ENCODE data around the gene UBE2O.

Gene UBE2O

DNA sequence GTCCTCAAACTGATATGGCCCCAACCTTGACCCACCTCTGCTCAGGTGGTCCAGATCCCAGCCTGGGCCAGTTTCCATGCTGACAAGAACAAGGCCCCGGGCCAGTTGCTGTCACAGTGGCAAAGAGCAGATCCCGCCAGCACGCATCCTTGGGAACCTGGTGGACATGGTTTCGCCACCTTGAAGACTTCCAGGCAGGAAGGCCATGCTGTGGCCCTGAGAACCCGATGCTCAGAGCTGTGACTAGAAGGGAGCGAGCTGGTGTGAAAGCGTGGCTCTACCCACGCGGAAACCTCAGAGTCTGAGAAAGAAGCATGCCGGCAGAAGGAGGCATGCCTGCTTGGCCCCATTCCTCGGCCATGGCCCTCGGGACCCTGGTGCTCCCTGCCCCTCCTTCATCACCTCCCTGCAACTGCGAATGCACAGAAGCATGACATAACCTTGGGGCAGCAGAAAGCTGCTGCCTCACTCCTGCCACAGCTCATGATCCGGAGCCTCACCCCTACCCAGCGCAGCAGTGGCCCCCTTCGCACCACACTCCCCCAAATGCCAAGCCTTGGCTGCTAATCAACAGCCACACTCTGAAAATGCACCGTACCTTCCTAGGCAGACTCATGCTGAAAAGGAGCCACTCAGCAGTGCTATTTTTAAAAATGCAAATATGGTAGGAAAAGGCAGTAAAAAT lies 33.2 kb downstream of the UBE2O start:
- DNase-seq, result peak in 7 of 56 donors; percentile 13 to 57 (median 19)

DNA sequence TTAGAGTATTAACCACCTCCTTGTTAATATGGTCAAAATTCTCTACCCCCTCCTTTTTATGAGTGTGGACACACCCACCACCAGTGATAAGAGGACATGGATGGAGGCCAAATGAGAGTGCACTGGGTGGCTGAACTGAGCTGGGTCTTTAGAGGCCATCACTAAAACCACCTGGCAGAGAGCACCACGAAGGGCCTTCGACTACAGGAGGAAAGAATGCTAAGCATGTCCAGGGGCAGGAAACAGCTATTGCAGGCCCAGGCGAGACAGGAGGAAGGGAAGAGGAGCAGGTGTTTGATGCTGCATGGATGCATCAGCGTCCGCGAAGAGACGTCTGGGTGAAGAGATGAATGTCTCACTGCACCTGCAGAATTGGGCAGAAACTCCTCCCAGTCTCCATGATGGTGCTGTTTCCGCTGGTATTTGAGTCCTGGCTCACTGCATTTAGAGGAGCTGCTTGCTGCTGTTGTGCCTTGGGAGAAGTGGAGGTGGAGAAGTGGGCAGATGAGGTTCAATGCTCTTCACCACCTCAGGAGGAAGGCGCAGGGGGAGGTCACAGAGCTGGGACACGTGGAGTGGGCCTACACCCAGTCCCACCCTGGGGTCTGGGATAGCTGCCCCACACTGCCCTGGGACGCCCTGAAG lies 35.3 kb downstream of the UBE2O start:
- DNase-seq, result no peak

DNA sequence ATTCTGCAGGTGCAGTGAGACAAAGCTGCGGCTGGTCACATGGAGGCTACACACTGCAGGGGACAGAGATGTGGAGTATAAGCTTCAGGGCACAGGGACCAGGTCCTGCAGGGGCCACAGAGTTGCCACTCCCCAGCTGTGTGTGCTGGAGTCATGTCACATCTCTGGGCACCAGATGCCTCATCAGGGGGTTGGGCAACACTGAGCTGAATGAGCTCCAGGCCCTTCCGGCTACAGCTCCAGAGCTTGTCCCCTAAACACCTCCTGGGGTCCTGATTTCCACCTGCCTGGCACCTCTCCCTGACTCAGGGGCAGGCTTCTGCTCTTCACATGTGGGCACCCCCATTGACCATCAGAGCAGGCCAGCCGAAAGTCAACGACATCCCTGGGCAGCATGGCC lies 36.1 kb downstream of the UBE2O start:
- DNase-seq, result no peak

DNA sequence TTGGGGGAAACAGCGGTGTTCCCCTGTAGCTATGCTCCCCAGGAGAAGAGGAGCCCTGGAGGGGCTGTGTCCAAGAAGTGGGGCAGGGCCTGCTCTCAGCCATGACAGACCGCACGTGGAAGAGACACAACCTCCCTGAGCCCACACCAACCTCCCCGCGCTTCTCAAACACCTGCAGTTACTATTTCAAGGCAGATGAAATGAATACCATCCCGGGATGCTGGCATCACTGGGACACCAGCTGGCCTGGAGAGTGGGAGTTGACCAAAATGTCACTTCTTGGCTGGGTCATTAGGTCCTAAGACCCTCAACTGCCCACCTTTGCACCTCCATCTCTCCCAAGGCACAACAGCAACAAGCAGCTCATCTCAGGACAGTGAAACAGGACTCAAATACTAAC lies 36.5 kb downstream of the UBE2O start:
- DNase-seq, result no peak

DNA sequence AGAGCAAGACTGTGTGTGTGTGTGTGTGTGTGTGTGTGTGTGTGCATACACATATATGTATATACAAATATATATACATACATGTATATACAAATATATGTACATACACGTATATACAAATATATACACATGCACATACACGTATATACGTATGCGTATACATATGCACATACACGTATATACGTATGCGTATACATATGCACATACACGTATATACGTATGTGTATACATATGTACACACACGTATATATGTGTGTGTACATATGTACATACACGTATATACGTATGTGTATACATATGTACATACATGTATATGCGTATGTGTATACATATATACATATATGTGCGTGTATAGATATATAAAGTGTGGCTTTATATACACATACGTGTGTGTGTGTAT lies 37.2 kb downstream of the UBE2O start:
- no peak for DNase-seq

DNA sequence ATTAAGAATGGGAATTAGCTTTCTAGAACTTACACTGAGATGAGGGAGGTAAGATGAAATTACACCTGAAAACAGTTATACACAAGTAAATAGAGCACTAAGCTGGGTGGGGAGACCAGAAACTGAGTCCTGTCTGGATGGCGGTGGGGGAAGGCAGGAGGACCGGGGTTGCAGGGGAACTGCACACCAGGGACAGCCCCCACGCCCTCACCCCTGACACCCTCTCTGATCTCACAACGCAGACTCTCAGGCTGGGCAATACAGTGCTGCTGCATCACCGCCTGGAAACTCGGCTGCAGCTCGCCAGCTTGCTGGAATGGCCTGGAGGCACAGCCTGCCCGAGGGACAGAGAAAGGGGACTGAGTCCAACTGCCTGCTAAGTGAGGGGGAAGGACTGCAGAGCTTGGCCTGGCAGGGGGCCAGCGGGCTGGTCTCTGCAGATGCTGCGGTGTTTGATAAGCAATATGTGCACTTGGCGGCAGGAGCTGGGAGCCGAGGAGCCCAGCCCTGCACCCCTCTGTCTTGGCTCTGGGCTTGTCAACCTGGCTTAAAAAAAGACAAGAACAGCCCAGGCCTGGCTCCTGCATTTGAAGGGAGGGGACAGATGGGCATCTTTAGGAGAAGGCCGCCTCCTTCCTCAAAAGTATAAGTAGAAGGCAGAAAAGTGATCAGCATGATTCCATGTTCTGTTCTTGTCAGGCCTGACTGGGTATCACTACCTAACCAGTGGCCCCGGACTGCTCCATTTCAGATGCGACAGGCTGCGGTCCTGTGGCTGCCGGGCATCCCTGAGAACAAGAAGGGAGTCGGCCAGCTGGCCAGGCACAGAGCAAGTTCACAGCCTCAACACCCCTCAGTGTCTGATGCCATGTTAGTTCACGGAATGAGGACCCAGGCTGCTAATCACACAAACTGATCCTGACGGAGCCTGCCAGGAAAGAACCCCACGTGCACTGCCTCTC lies 38.3 kb downstream of the UBE2O start:
- DNase-seq, result peak in 45 of 56 donors; percentile 4 to 77 (median 39)

DNA sequence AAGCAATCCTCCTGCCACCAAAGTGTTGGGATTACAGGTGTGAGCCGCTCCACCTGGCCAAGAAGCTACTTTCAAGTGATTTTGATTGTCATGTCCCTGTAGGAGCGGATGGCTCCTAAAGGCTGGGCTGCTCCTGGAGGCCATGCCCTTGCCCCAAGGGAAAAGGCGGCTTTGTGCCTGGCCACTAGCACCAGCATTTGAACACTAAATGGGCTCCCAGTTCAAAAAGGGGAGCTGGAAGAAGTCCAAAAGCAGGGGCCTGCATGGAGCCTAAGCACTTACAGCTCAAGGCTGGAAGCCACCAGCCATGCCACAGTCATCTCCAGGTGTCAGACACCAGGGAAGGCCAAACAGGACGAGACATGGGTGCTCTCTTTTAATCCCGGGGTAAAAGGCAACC lies 41.7 kb downstream of the UBE2O start:
- DNase-seq, result no peak

DNA sequence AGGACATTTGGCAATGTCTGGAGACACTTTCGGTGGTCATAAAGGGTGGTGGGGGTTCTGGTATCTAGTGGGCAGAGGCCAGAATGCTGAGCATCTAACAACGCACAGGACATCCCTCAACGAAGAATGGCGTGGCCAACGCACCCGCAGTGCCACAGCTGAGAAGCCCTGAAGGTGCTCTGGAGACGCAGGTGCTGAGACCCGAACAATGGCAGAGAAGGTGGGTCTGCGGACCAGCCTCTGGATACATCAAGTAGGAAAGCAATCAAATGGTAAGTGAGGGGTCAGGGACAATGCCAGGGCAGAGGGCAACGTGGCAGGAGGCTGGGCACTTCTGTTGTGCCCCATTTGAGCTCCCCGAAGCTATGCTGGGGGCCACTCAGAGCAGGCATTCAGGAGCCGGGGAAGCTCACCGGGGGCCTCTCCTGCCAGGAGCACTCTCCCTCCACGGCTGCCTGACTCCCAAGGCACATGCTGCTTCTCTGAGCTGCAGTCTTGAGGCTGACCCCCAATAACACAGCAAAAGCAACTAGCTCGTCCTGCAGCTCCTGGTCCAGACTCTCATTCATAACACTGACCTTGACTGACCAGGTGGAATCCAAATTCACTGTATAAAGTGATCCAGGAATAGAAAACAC lies 42.5 kb downstream of the UBE2O start:
- no peak for DNase-seq

DNA sequence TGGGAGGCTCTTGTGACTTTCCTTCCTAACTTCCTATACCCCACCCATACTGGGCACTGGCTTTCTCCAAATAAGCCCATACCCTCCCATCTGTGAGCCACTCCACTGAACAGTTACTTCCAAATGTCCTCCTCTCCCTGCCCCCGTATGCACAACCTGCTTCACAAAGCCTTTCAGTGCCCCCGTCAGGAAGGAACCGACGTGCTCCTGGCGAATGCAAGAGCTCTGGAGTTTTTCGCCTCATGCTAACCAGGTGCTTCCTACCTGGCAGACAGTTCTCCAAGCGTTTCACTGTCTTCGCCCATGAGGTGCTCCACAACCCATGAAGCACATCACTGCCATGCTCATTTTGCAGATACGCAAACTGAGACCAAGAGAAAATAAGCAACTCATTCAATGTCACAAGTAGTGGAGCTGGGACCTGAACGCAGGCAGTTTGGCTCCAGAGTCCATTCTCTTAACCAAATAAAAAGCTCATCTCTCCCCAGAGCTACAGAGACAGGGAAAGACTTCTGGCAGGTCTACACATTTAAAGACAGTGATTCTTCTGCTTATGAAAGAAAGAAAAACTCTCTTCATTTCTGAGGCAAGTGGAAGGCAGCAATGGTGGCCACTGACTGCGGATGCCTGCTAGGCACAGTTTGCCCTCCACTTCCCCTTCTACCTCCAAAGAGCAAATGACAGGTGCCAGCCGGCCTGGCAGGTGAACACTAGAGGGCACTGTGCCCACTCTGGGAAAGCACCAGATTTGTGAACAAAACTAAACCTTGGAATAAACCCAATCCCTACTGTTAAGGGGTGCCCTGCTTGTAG lies 44.7 kb downstream of the UBE2O start:
- DNase-seq, result peak in 20 of 56 donors; percentile 4 to 66 (median 22)

DNA sequence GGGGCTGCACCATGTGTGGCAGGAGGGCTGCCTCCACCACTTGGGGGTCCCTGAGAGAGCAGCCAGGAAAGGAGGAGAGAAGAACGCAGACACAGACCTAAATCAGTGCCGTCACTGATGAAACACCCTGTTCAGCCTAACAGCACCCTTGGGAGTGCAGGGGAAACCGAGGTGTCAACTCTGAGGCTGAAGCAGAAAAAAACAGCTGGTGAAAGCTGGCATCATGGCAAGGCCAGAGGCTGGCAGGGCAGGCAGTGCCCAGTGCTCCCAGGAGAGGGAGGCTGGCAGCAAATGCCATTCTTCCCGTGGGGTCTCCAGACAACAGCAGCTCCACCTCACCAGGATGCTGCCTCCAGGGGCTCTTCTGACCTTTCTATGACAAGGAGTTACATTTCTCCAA lies 45.4 kb downstream of the UBE2O start:
- DNase-seq, result no peak

DNA sequence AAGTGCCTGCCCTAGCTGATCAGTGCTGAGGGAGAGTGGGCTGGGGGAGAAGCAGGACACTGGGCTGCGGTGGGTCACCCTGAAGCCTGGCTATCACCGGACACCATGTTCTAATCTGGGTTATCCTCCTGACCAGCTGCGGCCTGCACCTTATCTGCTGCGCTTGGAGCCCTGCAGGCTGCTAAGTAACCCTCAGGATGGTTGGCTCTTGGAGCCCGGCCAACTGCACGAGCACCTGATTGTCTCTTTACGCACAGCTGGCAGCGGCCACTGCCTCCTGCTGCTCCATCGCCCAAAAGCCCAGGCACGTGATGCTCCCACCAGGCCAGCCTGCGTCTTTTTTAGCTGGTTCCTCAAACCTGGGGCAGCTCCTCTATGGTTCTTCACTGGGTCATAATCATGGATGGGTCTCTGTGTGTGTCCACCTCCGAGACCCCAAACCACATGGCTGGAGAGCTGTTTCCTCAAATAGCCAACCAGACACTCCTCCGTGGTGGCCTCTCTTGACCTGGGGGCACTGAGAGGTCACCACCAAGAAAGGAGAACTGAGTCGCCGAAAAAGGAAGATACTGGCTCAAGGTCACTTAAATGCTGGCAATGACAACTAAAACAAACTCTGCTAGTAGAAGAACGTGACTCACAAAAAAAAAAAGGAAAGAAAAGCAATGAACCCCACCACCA lies 46.8 kb downstream of the UBE2O start:
- DNase-seq, result no peak

DNA sequence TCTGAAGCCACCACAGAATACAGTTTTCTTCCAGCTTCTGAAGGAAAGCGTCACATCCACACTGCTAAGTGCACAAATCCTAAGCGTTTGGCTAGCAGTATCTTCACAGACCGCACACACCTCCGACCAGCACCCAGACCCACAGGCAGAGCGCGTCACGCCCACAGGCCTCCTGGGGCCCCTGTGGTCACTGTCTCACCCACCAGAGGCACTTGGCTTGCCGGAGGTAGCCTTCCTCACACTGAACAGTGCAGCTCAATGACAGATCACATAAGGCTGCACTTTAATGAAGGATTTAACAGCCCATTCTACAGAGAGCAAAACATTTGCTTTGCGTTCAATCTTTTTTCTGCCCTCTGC lies 47.4 kb downstream of the UBE2O start:
- no peak for DNase-seq

DNA sequence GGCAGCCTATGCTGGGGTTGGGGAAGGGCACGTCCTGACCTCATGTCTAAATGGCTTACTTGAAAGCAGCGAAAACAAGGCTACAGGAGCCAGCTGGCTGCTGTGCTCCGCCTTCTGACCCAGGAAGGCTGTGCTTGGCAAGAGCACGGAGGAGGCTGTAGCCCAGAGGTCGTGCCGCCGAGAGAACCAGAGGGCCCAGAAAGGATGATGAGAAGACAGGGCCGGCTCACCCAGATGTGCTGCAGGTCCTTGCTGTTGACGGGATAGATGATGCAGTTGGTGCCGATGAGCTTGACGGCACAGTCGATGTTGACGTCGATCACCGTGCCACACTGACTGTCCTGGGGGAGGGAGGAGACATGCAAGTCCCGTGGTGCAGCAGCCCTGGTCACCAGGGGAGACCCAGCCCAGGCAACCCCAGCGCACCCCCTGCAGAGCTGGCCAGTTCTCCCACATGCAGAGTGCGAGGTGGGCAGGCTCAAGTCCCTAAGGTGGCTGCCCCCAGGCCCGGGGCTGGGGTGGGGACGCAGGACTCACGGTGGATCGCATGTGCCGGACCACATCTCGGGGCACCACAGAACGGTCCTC lies 47.9 kb downstream of the UBE2O start:
- DNase-seq, result no peak

DNA sequence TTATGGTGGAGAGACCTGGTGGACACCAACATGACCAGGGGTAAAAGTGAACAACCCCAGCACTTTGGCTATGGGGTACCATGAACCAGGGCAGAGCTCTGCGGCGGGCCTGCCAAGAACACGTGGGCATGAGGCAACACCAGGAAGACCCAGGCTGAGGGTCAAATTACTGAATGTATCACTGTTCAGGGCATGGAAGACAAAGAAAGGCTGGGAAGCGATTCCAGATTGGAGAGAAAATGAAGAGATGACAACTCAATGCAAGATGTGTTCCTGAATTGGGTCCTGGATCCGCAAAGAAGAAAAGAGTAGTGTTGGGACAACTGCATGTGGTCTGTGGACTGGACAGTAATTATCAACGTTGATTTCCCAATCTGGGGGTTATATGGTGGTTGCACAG lies 48.7 kb downstream of the UBE2O start:
- peak in 3 of 56 donors; percentile 11 to 23 (median 12) for DNase-seq

DNA sequence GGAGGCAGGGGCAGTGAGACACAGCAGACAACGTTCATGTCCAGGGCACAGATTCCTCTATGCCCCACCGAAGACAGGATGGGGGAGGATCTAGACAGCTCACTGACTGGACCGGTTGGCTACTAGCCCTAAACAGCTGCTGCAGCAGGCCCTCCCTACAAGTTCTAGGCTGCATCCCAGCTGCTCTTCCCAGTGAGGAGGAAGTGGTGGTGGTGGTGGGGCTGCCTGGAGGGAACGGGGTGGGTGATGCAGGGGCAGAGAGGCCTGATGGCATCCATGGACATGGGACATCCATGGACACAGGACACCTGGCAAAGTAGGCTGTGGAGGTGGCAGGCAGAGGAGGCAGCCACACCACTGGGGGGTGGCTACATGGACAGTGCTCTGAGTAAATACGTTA lies 50.2 kb downstream of the UBE2O start:
- no peak for DNase-seq

DNA sequence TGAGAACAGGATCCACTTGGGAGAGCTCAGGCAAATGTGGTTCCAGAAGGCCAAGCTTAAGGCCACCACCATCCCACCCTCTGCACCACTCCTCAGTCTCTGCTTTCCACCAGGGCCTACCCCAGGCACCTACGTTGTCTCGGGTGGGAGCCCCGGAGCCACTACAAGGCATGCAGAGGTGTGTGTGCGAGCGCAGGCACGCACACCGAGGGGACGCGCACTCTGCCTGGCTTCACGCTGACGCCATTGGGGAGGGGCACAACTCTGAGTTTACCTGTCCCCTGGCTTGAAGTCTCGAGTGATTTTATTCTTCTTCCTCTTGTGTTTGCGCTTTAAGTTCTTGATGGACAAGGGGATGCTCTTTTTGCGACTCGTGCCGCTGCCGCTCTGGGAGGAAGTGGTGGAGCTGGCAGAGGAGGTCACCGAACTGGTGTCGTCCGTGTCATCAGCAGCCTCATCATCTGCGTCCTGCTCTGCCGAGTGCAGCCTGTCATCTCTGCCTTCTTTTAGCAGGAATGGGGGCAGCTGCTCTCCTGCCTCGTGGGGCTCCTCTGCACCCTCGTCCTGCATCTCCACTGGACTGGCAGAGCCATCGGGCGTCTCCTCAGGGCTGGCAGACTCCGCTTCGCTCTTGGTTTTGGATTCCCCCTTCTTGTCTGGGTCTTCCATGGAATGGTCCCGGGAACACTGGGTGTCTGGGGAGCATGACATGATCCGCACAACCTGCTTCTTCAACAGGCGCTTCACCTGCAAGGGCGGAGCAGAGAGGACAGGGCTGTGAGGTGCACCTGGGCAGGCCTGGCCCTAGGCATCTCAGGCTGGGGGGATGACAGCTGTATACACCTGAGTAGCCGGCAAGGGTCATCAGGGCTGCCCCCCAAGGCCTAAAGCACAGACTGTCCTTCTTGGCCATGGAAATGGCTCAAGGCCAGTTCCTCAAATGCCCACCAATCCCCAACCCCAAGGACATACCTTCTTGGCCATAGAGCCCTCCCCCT lies 53.5 kb downstream of the UBE2O start:
- no peak for DNase-seq

DNA sequence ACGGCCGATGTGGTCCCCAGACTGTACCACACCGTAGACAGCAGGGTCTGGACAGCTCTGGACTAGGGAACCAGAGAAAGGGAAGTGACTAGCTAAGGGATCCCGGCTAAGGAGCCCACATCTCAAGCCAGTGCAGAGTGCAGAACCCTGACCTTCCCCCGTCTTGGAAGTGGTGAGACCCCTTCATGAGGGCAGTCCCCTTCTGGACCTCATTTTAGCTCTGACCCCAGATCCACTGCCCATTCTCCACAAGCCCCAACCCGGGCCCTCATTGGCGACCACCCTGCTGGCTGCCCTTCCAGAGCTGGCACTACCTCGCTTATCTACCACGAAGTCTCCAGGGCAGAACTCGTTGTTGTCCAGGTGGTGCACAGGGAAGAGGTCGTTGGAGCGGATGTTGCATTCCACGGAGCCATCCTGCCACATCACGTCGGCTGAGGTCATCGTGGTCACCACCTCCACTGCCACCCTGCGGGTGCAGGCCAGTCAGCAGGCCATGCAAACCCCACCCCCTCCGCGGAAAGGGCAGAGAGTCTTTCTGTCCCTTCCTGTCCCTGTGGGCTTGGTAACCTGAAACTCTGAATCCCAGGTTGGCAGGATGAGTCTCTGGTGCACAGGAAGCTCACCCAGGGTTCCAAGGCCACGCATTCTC lies 54.3 kb downstream of the UBE2O start:
- no peak for DNase-seq
